MM.1S (cell line): ENCODE data around the gene HLA-G.

Experiments used
- DNase-seq: peaks from one replicate; pipeline ENCODE4 v3.0.0-alpha.2; 2015
- H2AFZ ChIP-seq: fragments of 300-600 bp; sonication (generic); 2 replicates; pipeline ENCODE4 v1.6.0; 2016; ENCODE audit warnings: antibody characterized with exemption, low read length
- H3F3A ChIP-seq: fragments of 300-600 bp; sonication (generic); 2 replicates; pipeline ENCODE4 v1.6.1; 2016; ENCODE audit warnings: mild to moderate bottlenecking, antibody characterized with exemption, low read length, moderate library complexity, mixed read lengths; ENCODE audit not compliant: insufficient read depth
- H3K27ac ChIP-seq: fragments of 300-600 bp; sonication (generic); 2 replicates; pipeline ENCODE4 v1.5.1; 2016; ENCODE audit warnings: mild to moderate bottlenecking, low read length
- H3K27me3 ChIP-seq: fragments of 300-600 bp; sonication (generic); replicated peaks from 2 replicates; pipeline ENCODE4 v1.6.0; 2016; ENCODE audit warnings: low read length; ENCODE audit not compliant: insufficient read depth
- H3K36me3 ChIP-seq: fragments of 300-600 bp; sonication (generic); replicated peaks from 2 replicates; pipeline ENCODE4 v1.6.1; 2016; ENCODE audit warnings: mild to moderate bottlenecking, low read length, mixed read lengths; ENCODE audit not compliant: insufficient read depth
- H3K4me1 ChIP-seq: fragments of 300-600 bp; sonication (generic); 2 replicates; pipeline ENCODE4 v1.6.1; 2016; ENCODE audit warnings: low read length, mixed read lengths
- H3K4me2 ChIP-seq: fragments of 300-600 bp; sonication (generic); 2 replicates; pipeline ENCODE4 v1.6.0; 2016; ENCODE audit warnings: low read depth, low read length
- H3K4me3 ChIP-seq: fragments of 300-600 bp; sonication (generic); 2 replicates; pipeline ENCODE4 v1.5.1; 2016; ENCODE audit warnings: low read length, mixed read lengths
- H3K79me2 ChIP-seq: fragments of 300-600 bp; sonication (generic); 2 replicates; pipeline ENCODE4 v1.6.1; 2016; ENCODE audit warnings: mixed run types, low read length, mixed read lengths
- H3K9ac ChIP-seq: fragments of 300-600 bp; sonication (generic); 2 replicates; pipeline ENCODE4 v1.6.1; 2016; ENCODE audit warnings: low read length, mixed read lengths
- H3K9me2 ChIP-seq: fragments of 300-600 bp; sonication (generic); replicated peaks from 2 replicates; pipeline ENCODE4 v1.6.1; 2016; ENCODE audit warnings: mild to moderate bottlenecking, low read length, mixed read lengths; ENCODE audit not compliant: insufficient read depth
- H3K9me3 ChIP-seq: fragments of 300-600 bp; sonication (generic); replicated peaks from 2 replicates; pipeline ENCODE4 v1.6.1; 2016; ENCODE audit warnings: mild to moderate bottlenecking, low read length, mixed read lengths; ENCODE audit not compliant: insufficient read depth
- H4K20me1 ChIP-seq: fragments of 300-600 bp; sonication (generic); 2 replicates; pipeline ENCODE4 v1.6.1; 2016; ENCODE audit warnings: mild to moderate bottlenecking, low read length, moderate library complexity, mixed read lengths; ENCODE audit not compliant: insufficient read depth
- EZH2 ChIP-seq: fragments of 300-600 bp; sonication (generic); optimal IDR thresholded peaks from 2 replicates; pipeline ENCODE3; 2017; ENCODE audit warnings: low read depth, mild to moderate bottlenecking, antibody characterized with exemption, low read length, mixed read lengths
- EZH2phosphoT487 ChIP-seq: fragments of 300-600 bp; sonication (generic); IDR thresholded peaks from 2 replicates; pipeline ENCODE4 v1.6.1; 2018; ENCODE audit warnings: antibody characterized with exemption, low read length
- TF ChIP-seq, protein P1 (sequence below): fragments of 300-600 bp; sonication (generic); IDR thresholded peaks from 2 replicates; pipeline ENCODE4 v1.5.1; 2016; ENCODE audit warnings: antibody characterized with exemption, low read length, mixed read lengths

The HLA-G gene

DNA sequence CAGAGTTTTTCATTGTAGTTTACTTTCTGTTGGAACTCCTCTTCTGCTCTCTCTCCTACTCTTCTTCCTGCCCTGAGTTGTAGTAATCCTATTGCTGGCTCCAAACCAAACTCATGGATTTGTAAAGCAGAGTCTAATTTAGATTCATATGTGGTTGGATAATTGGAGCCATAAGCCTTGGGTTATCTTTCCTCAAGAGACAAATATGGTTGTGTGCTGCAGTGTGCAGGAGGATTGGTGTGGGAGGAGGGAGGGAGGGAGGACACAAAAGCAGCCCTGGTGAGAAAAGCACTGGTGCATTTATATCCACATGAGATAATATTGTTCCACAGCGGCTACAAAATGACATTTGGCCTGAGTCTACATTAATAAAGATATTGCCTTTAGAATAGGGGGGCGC lies 4.2 kb downstream of the HLA-G start:
- H3K79me2 ChIP-seq = no peaks in the 10 kb centered on the region
- no peak overlapping the region for H3K4me3 ChIP-seq
- TF ChIP-seq, protein P1, sequence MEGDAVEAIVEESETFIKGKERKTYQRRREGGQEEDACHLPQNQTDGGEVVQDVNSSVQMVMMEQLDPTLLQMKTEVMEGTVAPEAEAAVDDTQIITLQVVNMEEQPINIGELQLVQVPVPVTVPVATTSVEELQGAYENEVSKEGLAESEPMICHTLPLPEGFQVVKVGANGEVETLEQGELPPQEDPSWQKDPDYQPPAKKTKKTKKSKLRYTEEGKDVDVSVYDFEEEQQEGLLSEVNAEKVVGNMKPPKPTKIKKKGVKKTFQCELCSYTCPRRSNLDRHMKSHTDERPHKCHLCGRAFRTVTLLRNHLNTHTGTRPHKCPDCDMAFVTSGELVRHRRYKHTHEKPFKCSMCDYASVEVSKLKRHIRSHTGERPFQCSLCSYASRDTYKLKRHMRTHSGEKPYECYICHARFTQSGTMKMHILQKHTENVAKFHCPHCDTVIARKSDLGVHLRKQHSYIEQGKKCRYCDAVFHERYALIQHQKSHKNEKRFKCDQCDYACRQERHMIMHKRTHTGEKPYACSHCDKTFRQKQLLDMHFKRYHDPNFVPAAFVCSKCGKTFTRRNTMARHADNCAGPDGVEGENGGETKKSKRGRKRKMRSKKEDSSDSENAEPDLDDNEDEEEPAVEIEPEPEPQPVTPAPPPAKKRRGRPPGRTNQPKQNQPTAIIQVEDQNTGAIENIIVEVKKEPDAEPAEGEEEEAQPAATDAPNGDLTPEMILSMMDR = no peak
- no peak for TF ChIP-seq EZH2phosphoT487
- TF ChIP-seq EZH2 = no peak
- H3K27me3 ChIP-seq = no peaks in the 10 kb centered on the region
- H3K9me3 ChIP-seq = no peaks in the 10 kb centered on the region
- H3K9me2 ChIP-seq = no peaks in the 10 kb centered on the region
- H2AFZ ChIP-seq = no peak overlapping the region
- no peak overlapping the region for H3K4me2 ChIP-seq
- no peaks in the 10 kb centered on the region for H3F3A ChIP-seq
- H4K20me1 ChIP-seq = no peaks in the 10 kb centered on the region
- H3K36me3 ChIP-seq = no peaks in the 10 kb centered on the region
- no peak overlapping the region for H3K27ac ChIP-seq
- H3K9ac ChIP-seq = no peak overlapping the region
- no peak for DNase-seq
- H3K4me1 ChIP-seq = no peaks in the 10 kb centered on the region

DNA sequence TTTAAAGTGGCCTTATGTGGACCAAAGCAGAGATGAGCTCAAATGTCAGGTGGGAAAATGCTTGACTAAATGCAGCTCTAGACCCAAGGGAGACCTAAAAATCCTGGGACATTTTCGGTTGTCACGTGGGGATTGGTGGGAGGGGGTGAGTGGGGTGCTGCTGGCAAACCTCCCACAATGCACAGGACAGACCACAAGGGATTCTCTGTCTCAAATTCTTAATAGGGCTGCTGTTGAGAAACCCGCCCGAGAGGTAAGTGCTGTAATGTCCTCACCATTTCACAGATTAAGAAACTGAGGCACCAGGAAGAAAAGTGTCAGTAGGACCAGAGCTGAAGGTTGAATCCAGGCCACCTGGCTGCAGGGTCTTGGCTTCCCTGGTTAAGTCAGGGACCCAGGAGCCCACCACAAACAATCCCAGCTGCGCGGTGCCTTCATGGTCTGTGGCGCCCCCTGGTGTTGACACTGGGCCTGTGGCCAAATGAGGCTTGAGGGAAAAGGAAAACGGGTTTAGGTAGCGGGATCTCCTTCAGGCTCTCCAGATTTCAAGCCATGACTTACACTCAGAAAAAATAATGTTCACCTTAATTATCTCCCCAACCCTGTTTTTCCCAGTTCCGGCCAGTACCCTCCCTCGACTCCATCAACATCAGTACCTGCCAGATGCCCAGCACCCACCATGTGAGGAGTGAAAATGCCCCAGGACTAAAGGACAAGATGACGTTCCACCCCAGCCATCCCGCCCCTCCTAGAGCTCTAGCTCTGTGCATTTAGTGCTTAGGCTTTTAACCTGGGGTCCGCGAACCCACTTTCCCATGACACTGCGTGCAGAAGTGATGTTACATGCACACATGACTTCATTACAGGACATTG lies 7.2 kb downstream of the HLA-G start:
- TF ChIP-seq EZH2phosphoT487 = no peak
- TF ChIP-seq, protein P1 = peak; percentile 79
- no peak for TF ChIP-seq EZH2
- H3K4me3 ChIP-seq = no peak overlapping the region
- H3K9me2 ChIP-seq = no peaks in the 10 kb centered on the region
- DNase-seq = no peak
- H3K27me3 ChIP-seq = no peaks in the 10 kb centered on the region
- H3K9ac ChIP-seq = no peak overlapping the region
- H3K4me1 ChIP-seq = no peaks in the 10 kb centered on the region
- no peaks in the 10 kb centered on the region for H3K36me3 ChIP-seq
- no peaks in the 10 kb centered on the region for H3K79me2 ChIP-seq
- H2AFZ ChIP-seq = no peak overlapping the region
- H3K9me3 ChIP-seq = no peaks in the 10 kb centered on the region
- peak overlapping the region; percentile 2; the same call in 1 of the 2 replicates for H3K4me2 ChIP-seq
- no peak overlapping the region for H3K27ac ChIP-seq
- no peaks in the 10 kb centered on the region for H3F3A ChIP-seq
- no peaks in the 10 kb centered on the region for H4K20me1 ChIP-seq

GRCh38 chr6:29839917-29840316 lies 12.3 kb downstream of the HLA-G start:
- H3K36me3 ChIP-seq = no peaks in the 10 kb centered on the region
- H3K4me2 ChIP-seq = no peak overlapping the region
- no peaks in the 10 kb centered on the region for H3F3A ChIP-seq
- DNase-seq = no peak
- TF ChIP-seq, protein P1 = no peak
- TF ChIP-seq EZH2 (no peak), EZH2phosphoT487 (no peak)
- no peak overlapping the region for H2AFZ ChIP-seq
- H3K4me1 ChIP-seq = no peaks in the 10 kb centered on the region
- no peak overlapping the region for H3K9ac ChIP-seq
- H3K79me2 ChIP-seq = no peaks in the 10 kb centered on the region
- no peaks in the 10 kb centered on the region for H3K27me3 ChIP-seq
- H4K20me1 ChIP-seq = no peaks in the 10 kb centered on the region
- no peaks in the 10 kb centered on the region for H3K9me2 ChIP-seq
- no peak overlapping the region for H3K27ac ChIP-seq
- H3K9me3 ChIP-seq = no peaks in the 10 kb centered on the region
- H3K4me3 ChIP-seq = no peak overlapping the region
